GM19099 (cell line): ENCODE results near the gene IQCH.

Source experiments
- POLR2A ChIP-seq: IDR thresholded peaks from 3 replicates; pipeline ENCODE4 v1.6.1; 2011; ENCODE audit warnings: low read depth; ENCODE audit not compliant: insufficient read length; ENCODE audit errors: extremely low read depth

The IQCH gene

DNA sequence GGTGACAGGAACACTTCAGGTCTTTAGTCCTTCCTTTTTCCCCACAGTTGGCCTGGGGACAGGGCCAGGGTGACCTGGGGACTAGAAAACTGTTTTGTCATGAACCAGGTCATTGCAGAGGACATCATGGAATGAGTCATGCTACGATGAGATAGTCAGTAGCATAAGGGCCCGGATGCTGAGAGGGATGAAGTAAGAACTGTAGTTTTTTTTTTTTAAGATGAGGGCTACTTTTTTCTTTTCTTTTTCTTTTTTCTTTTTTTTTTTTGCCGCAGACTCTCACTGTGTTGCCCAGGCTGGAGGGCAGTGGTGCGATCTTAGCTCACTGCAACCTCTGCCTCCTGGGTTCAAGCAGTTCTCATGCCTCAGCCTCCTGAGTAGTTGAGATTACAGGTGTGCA, 295.9 kb downstream of the IQCH start:
- no peak for TF ChIP-seq POLR2A

- TF ChIP-seq POLR2A, result no peak
These were observed 296.7 kb downstream of the IQCH start for GRCh38 chr15:67551207-67551743.
